GM21786 (cell line): ENCODE measurements around the gene CCDC7.

ENCODE experiments used
- ATAC-seq: cut with Tn5 transposase; IDR thresholded peaks from one replicate; pipeline ENCODE4 v1.9.1; 2021; ENCODE audit not compliant: unreplicated experiment

The CCDC7 gene

GRCh38 chr10:32923849-32924248, 477.9 kb downstream of the CCDC7 start:
- no peak for ATAC-seq
